ENCODE measurements around the gene ELAC2.
A peak's percentile ranks its signal among the peaks of the same experiment; 100 is the strongest.

The ELAC2 gene

DNA sequence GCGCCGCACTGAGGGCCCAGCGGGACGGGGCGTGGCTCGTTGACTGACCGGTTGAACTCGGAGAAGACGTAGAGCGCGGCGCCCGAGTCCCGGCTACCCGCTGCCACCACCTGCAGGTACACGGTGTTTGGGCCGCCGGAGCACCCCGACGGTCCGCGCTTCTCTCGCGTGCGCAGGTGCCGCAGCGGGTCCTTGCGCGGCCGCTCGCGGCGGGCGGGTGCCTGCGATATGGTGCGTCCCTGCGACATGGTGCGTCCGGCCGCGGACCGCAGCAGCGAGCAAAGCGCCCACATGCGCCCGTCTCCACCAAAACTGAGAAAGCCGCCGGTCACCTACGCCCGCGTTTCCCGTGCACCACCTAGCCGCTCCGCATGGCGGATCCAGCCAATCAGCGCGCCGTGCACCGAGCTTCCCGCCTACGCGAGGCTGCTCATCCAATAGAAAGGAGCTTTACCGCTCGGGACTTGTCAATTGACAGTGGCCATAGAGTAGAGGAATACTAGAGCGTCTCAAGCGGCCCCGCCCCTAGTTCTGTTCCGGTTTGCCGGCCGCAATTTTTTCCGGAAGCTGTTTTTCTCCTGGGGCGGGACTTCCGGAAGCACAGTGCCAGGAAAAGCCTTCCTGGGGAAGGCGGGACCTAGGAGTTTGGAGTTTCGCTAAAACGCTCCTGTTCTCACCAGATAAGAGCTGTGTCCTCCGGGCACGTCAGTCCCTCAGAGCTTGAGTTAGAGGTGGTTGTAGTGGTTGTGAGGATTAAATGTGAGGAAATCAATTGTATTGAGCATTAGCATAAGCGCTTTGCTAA is at the start of gene ELAC2:
Gene ELAC2, minus strand, starts transcription at position 373 of the 805 bp plus-strand sequence. Its CDS starts 80 bp downstream, at position 293.
- DNase-seq = peak; percentile 99

DNA sequence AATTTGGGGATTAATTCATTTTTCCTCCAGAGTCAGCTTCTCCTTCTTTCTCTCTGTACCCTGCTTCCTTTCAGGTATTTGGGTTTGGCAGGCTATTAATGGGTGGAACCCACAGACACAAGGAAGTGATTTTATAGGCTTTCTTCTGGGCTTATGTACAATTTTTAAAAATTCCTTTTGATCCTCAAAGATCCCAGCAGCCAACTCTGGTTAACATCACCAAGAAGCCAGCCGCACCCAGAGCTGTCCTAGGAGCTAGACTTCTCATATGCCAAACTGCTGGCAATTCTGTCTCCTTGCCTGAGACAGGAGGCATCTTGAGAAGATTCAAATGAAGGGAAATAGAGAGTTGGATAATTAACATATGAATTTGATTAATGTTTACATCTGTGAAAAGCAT is 47.2 kb upstream of the ELAC2 start:
- no peak for DNase-seq

- peak; percentile 80 for DNase-seq
Observed at GRCh38 chr17:13055131-13055530, 37.3 kb upstream of the ELAC2 start.

DNA sequence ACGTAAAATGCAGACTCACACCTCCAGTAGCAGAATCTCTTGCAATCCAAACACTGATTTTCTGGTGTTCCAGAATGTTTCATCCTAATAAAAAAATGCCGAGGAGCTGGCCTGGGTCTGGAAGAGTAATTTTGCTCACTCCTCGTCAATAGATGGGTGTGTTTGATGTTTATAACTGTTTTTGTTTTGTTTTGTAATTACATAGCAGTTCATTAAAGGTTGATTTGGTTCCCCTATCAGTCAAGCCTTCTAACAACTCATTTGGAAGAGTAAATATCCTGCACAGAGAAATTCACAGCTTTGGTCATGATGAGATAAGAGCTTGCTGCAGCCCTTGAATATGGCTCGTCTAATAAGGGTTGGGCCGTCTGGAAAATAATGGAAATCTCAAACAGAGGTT is 36.8 kb upstream of the ELAC2 start:
- DNase-seq = no peak

- DNase-seq = no peak
Observed at GRCh38 chr17:13051915-13052314, 34.1 kb upstream of the ELAC2 start.

DNA sequence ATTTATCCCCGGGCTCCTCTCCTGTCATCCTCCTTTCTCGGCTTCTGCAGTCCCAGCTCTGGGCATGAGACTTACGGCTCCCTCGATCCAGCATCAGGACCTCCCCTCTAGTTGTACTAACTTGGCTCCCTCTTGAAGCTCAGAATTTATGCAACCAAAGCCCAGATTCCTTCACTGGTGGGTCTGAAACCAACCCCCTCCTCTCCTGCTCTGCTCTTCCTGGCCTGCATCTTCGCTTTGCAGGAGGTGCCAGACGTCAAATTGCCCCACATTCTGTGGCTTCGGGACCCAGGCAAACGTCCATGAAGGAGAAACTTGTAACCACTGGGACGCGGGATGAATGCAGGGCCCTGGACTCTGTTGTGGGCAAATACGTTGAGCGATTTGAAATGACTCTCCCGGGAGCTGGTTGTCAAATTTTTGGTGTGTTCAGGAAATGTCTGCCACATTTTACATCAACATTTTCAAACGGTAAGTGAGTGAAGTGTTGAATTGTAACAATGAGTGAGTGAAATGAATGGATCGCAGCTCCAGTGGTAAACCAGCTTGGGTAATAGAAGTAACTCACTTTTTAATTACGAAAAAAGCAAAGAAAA is 29.3 kb upstream of the ELAC2 start:
- peak; percentile 82 for DNase-seq

DNA sequence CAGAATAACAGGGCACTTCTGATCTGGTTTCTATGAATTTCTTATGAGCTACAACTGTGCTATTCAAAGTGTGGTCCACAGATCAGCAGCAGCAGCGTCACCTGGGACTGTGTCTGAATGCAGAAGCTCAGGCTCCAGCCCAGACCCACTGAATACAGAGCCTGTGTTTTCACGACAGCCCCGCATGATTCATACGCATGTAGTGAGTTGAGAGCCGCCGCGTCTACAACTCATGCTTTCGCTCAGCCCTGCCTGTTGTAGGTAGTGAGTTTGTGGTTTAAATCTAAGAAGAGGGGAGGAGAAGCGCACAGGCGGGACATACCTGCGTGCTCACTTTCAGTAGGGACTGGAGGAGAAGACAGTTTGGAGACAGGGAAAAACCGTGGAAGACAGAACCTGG is 28.5 kb upstream of the ELAC2 start:
- DNase-seq = peak; percentile 33

DNA sequence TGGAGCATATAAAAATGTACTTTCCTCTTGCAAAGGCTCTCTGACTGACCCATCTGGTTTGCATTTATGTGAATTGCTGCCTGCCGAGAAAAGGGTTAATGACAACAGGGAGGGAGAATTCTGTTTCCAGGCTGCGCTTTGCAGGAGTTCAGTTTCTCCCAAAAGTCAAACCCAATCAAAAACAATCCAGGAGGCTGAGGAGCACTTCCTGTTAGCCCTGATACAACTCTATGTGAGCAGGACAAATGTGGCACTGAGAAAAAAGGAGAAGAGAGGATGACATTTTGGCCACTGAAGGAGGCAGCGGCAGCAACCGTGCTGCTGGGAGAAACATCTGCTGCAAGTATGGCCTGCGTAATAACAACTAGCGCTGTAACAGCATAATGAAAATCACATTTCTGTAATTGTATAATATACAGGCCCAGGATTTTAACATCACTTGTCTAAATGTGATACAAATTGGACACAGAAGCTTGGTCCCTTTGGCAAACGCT is 26.8 kb upstream of the ELAC2 start:
- peak; percentile 78 for DNase-seq

- no peak for DNase-seq
Observed at GRCh38 chr17:13038931-13039665, 21.3 kb upstream of the ELAC2 start.

- DNase-seq = no peak
Observed at GRCh38 chr17:13036751-13037150, 18.9 kb upstream of the ELAC2 start.

DNA sequence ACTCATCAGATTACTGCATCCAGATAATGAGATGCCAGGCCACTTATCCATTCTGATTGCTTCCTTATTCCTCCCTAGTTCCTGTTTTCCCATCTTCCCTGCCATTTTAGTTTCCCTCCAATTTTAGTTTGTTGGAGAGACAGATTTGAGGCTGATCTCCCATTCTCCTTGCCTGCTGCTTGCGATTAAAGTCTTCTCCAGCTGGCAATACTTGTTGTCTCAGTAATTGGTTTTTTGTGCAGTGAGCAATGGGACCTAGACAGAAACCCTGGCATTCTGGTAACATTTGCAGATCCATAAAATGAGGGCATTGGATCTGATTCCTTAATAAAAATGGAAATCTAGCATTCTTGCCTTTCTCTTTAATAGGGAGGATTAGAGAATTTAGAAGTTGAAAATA is 17.6 kb upstream of the ELAC2 start:
- no peak for DNase-seq

- DNase-seq = peak; percentile 48
Observed at GRCh38 chr17:13031718-13032350, 14.0 kb upstream of the ELAC2 start.

DNA sequence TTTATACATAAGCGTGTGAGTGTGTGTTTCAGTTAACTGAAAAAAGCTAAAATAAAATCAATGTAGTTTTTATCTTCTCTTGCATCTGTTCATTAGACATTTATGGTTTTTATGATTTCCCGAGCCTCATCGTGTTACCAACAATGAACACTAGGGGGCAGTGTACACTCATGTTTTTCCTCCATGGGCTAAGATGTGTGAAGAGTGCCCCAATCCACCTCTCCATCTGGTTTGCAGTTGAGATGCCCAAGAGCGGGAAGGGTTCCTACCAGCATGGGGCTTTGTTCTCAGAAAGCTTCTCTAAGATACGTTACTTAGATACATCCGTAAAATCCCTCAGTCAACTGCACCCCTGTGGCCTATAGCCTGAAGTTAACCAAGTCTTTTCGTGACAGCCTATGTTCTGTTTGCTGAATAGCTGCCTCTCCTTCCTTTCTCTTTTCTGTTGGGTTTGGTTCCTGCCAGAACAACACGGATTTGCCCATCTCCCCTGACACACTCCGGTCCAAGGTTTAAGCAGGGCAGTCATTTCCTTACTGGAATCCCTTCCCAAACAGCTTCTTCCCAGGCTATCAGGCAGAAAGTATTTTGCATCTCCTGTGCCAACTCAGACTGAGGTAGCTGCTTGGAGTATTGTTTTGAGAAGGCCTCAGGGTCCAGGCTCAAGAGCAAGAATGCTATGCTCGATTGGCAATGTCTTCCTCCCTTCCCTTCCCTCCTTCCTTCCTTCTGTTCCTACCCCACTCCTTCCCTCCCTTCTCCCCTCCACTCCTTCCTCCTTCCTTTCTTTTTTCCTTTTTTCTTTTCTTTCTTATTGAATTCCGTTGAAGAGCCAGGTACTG is 12.9 kb upstream of the ELAC2 start:
- DNase-seq = peak; percentile 83

DNA sequence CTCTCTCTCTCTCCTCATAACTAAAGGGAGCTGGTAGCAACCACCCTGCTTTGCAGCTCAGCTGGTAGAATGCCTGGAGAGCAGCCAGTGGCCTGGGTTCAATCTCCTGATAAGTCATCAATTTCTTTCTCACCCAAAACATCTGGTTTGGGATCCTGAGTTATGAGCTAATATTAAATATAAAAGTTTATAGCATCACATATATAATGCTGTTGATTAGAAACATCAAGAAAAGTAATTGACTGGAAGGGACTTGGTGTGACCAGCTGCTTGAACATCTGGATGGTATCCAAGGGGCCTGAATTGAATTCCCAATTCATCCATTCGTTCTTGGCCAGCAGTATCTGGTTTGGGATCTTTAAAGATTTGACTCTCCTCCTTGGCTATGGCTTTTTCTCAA is 12.2 kb upstream of the ELAC2 start:
- no peak for DNase-seq

DNA sequence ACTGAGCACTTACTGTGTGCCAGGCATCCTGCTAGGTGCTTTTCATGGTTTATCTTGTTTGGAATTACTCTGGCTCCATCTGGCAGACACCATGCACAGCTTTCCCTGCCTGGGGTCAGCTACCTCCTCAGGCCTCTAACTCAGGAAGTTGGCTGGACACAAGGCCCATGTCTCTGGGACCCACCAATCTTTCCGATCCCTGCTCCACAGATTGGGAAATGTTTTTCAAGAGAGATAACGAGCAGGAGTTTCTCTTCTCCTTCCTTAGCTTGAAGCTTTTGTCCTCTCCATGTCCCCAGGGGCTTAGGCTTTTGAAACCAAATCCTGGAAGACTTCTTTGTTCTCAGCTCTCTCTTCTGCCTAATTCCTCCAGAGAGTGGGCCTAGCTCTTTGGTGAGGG is 11.5 kb upstream of the ELAC2 start:
- no peak for DNase-seq

GRCh38 chr17:13027246-13027645 is 9.4 kb upstream of the ELAC2 start:
- DNase-seq = no peak

DNA sequence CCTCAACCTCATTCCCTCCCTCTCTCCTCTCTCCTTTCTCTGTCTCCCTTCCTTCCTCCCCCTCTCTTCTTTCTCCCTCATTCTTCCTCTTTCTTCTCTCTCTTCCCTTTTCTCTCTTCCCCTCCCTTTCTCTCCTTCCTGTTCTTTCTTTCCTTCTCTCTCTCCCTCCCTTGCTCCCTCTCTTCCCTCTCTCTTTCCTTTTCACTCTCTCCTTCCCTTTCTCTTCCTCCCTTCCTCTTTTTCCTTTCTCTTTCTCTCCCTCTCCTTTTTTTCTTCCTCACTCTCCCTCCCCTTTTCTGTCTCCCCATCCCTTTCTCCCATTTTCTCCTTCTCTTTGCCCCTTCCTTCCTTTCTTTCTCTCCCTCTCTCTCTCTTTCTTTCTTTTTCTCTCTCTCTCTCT is 7.9 kb upstream of the ELAC2 start:
- DNase-seq = no peak

DNA sequence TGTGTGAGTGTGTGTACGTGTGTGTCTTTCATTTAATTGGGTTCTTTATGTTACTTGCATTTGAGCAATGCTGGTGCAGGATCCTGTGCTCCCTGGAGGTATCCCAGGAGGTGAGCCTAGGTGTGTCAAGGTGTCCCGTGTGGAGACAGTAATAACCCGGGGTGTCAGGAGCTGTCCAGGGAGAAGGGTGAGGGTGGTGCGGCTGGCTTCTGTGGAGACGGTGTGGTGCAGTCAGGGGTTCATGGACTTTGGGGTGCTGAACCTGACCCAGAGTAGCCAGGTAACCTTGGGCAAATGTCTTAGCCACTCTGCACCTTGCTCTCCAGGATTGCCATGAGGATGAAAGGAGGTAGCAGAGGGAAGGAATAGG is 7.4 kb upstream of the ELAC2 start:
- no peak for DNase-seq

DNA sequence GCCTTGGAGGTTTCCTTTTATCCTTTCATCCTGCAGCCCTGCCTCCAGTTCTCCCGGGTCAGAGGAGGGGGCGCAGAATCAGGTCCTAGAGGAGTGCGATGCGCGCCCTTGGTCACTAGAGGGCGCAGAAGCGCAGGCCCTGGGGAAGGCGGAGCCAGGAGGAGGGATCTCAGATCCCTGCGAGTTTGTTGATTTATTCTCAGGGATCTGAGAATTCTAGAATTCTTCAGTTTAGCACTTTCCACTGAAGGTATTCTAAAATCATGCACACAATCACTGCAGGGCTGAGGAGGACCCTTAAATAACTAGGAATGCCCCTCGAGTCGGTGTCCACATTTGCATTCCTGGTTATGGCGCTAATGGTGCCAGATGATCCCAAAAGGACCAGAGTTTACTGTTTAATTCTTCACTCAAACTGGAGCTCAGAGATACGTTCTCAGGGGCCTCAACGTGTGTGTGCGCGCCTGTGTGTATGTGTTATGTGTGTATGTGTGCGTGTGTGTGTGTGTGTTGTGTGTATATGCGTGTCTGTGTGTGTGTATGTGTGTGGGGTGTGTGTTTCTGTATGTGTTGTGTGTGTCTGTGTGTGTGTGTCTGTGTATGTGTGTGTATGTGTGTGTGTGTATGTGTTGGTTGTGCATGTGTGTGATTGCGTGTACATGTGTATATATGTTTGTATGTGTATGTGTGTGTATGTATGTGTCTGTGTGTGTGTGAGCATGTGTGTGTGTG is 6.9 kb upstream of the ELAC2 start:
- DNase-seq = peak; percentile 54

DNA sequence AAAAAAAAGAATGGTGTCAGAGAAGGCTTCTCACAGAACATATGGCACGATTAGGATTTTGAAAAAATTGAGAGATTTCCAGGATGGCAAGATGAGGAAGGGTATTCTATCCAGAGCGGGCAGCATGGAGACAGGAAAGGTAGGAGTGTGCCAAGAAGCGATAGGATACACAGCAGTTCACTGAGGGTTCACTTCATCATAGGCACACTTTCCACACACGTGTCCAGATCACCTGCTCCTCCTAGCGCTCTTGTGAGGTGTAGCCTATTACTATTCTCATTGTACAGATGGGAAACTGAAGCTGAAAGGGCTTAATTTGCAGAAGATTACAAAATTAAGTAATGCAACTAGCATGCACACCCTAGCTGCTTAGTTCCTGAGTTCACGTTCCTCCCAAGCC is 6.2 kb upstream of the ELAC2 start:
- no peak for DNase-seq

DNA sequence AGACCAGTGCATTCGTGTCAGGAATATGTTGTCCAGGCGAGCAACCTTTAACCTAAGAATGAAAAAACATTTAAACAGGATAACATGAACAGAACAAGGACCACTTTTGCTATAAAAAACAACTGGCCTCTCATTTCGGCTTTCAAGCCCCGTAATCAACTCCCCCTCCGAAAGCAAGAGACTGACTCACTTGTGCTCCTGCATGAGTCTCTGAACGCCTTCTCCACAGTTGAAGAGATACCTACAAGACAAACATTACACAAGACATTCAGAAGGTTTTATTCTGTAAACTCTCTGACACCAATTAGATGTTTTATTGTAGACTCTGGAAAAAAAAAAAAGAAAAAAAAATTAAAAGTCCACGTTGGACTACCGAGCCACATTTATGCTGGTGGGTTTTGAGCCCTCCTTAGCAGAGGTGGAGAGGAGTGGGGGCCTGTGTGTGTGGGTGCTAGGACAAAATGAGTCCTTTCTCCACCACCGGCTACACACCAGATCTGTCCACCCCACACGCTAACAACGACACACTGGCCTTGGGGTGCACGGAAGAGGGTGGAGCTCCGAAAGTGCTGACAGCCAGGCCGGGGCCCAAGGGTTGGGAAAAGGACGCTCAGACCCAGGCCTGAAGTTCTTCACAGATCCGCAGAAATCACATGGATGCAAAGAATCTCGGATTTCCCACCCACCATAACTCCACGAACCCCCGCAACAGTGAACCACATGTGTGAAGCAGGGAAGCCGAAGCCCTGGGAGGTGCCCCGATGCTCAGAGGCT is 759 bp downstream of the ELAC2 start:
- no peak for DNase-seq
